ENCODE results near the gene RXYLT1. TPM values are rescaled to one million over a fixed set of nuclear protein-coding genes. Genes with fewer than 3 reads are reported as not detected.

The RXYLT1 gene
- total RNA-seq, 2 donors from 2014 or later = 11.2 to 15.0 TPM

DNA sequence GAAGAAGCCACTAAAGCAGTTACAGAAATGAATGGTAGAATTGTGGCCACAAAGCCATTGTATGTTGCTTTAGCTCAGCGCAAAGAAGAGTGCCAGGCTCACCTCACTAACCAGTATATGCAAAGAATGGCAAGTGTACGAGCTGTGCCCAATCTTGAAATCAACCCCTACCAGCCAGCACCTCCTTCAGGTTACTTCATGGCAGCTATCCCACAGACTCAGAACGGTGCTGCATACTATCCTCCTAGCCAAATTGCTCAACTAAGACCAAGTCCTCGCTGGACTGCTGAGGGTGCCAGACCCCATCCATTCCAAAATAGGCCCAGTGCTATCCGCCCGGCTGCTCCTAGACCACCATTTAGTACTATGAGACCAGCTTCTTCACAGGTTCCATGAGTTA, 43.3 kb downstream of the RXYLT1 start:
- no peaks in the 10 kb centered on the region for H3K27me3 ChIP-seq
- no peak for DNase-seq
- no peak overlapping the region for H3K9ac ChIP-seq (ENCODE audit: low read depth in 2 of 2, low read length in 2 of 2)
- H3K36me3 ChIP-seq = no peaks in the 10 kb centered on the region
- TF ChIP-seq, protein P1, sequence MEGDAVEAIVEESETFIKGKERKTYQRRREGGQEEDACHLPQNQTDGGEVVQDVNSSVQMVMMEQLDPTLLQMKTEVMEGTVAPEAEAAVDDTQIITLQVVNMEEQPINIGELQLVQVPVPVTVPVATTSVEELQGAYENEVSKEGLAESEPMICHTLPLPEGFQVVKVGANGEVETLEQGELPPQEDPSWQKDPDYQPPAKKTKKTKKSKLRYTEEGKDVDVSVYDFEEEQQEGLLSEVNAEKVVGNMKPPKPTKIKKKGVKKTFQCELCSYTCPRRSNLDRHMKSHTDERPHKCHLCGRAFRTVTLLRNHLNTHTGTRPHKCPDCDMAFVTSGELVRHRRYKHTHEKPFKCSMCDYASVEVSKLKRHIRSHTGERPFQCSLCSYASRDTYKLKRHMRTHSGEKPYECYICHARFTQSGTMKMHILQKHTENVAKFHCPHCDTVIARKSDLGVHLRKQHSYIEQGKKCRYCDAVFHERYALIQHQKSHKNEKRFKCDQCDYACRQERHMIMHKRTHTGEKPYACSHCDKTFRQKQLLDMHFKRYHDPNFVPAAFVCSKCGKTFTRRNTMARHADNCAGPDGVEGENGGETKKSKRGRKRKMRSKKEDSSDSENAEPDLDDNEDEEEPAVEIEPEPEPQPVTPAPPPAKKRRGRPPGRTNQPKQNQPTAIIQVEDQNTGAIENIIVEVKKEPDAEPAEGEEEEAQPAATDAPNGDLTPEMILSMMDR (IDR thresholded peaks at IDR 0.05) = no peak
- H3K27ac ChIP-seq = no peak overlapping the region
- intact Hi-C loops (cut with DNase I) = no loop called here
- H3K4me1 ChIP-seq = no peaks in the 10 kb centered on the region
- H3K9me3 ChIP-seq = no peaks in the 10 kb centered on the region
- no peak overlapping the region for H3K4me3 ChIP-seq

DNA sequence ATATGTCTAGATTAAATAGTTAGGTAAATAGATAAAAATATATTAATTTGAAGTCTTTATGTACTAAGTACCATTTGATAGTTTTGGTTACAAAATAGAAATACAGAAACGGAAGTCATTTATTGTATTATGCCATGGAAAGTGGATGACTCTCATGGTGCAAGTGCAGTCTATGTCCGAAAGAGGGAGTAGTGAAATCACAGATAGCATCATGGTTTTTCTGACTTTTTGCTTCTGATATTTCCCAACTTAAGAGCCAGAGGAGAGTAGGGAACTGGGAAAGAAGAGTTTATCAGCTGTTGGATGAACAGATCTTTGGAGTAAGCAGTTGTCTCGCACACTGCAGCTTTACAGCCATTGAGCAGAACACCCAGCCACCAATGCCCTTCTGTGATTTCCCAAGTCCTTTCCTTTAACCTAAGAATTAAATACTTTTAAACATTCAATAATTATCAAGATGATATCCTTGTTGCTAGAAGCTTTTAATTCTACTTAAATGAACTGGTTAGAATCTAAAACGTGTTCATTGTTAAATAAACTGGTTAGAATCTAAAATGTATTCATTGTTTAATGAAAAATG, 46.4 kb downstream of the RXYLT1 start:
- intact Hi-C loops (cut with DNase I) = no loop called here
- Histone ChIP-seq H3K9ac (ENCODE audit: low read depth in 2 of 2, low read length in 2 of 2) (no peak overlapping the region), H3K27ac (no peak overlapping the region), H3K4me3 (no peak overlapping the region), H3K4me1 (no peaks in the 10 kb centered on the region), H3K9me3 (no peaks in the 10 kb centered on the region), H3K27me3 (no peaks in the 10 kb centered on the region), H3K36me3 (no peaks in the 10 kb centered on the region)
- TF ChIP-seq, protein P1 (IDR thresholded peaks at IDR 0.05) = peak; percentile 63
- DNase-seq = no peak

DNA sequence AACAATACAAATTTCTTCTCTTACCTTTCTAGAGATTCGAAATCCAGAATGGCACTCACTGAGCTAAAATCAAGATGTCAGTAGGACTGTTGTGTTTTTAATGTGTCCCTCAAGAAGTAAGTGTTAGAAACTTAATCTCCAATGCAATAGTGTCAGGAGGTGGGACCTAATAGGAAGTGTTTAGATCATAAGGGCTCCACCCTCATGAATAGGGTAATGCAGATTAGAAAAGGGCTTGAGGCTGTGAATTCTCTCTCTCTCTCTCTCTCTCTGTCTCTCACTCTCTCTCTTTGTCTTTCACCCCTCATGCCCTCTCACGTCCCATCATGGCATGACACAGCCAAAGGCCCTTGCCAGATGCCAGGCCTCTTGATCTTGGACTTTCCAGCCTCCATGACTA, 49.2 kb downstream of the RXYLT1 start:
- no peaks in the 10 kb centered on the region for H3K4me1 ChIP-seq
- DNase-seq = no peak
- no peaks in the 10 kb centered on the region for H3K36me3 ChIP-seq
- no peaks in the 10 kb centered on the region for H3K27me3 ChIP-seq
- no peak overlapping the region for H3K27ac ChIP-seq
- no peak overlapping the region for H3K9ac ChIP-seq (ENCODE audit: low read depth in 2 of 2, low read length in 2 of 2)
- intact Hi-C loops (cut with DNase I) = no loop called here
- H3K4me3 ChIP-seq = no peak overlapping the region
- TF ChIP-seq, protein P1 (IDR thresholded peaks at IDR 0.05) = no peak
- no peaks in the 10 kb centered on the region for H3K9me3 ChIP-seq

DNA sequence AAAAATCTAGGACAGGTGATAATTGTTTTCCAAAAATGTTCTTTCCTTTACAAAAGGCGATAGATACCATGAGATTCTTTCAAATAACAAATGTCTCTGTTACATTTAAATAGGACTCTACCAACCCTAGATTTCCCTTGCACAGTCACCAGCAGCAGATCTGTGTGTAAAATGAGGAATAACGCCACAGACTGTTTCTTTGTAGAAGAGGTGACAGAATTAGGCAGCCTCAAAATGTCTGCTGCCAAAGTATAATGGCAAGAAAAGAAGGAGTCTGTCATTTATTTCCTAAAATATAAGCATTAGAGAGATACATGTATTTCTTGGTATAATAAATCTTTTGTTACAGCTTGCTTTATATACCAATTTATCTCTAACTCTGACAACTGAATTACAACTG, 56.3 kb downstream of the RXYLT1 start:
- H3K27me3 ChIP-seq = no peaks in the 10 kb centered on the region
- H3K4me1 ChIP-seq = no peaks in the 10 kb centered on the region
- no peak overlapping the region for H3K9ac ChIP-seq (ENCODE audit: low read depth in 2 of 2, low read length in 2 of 2)
- no peaks in the 10 kb centered on the region for H3K36me3 ChIP-seq
- no peak for DNase-seq
- no peak overlapping the region for H3K27ac ChIP-seq
- H3K9me3 ChIP-seq = no peaks in the 10 kb centered on the region
- intact Hi-C loops (cut with DNase I) = no loop called here
- TF ChIP-seq, protein P1 (IDR thresholded peaks at IDR 0.05) = no peak
- H3K4me3 ChIP-seq = no peak overlapping the region

DNA sequence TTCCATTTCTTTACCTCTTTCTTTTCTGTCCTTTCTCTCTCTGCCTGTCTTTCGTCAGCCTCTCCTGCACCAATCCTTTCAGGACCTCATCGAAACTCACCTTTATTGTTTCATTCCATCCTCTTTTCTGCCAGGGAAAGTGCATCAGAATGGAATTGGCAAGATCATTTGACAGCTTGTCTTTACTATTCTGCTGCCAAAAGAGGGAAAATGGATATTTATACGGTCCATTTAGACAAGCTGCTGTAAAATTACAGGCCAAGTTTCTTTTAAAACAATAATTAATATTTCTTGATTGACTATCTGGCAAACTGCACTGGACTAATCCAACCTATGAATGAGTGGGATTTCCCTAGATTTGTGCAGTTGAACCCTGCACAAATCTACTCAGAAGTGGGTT, 57.2 kb downstream of the RXYLT1 start:
- Histone ChIP-seq H3K27ac (no peak overlapping the region), H3K9ac (ENCODE audit: low read depth in 2 of 2, low read length in 2 of 2) (no peak overlapping the region), H3K4me3 (no peak overlapping the region), H3K27me3 (no peaks in the 10 kb centered on the region), H3K36me3 (no peaks in the 10 kb centered on the region), H3K9me3 (no peaks in the 10 kb centered on the region), H3K4me1 (no peaks in the 10 kb centered on the region)
- TF ChIP-seq, protein P1 (IDR thresholded peaks at IDR 0.05) = no peak
- no peak for DNase-seq
- intact Hi-C loops (cut with DNase I) = no loop called here
